OCI-LY7 (cell line): ENCODE measurements around the gene UBE2D4. TPM values are rescaled to one million over a fixed set of nuclear protein-coding genes. Genes with fewer than 3 reads are reported as not detected.

Experiments used
- BruUV-seq: library from RNA; stranded (reverse); fragments of 400-500 nt; replicated peaks from 2 replicates; lab custom pipeline; 2021; lab: Mats Ljungman, UMichigan
- CTCF ChIA-PET: fragments of 300-600 bp; sonication (Branson Sonifier 250); formaldehyde crosslinking; loops from one replicate; lab custom pipeline; 2022; ENCODE audit warnings: antibody characterized with exemption; ENCODE audit not compliant: unreplicated experiment; lab: Charles Lee
- POLR2A ChIA-PET: fragments of 300-600 bp; sonication (Branson Sonifier 250); formaldehyde crosslinking; loops from one replicate; lab custom pipeline; 2022; ENCODE audit warnings: antibody characterized with exemption; lab: Charles Lee
- DNase-seq: peaks from one replicate; pipeline ENCODE4 v3.0.0-alpha.2; 2015; ENCODE audit warnings: low spot score
- H2AFZ ChIP-seq: fragments of 200-600 bp; sonication (generic), shearing (Covaris generic); 2 replicates; pipeline ENCODE4 v1.6.1; 2014; ENCODE audit warnings: mild to moderate bottlenecking, antibody characterized with exemption, low read length, moderate library complexity
- H3K27ac ChIP-seq: fragments of 200-600 bp; sonication (generic); 2 replicates; pipeline ENCODE4 v1.5.1; 2014; ENCODE audit warnings: mixed run types, low read depth, mild to moderate bottlenecking, moderate library complexity, low read length, inconsistent platforms; ENCODE audit not compliant: poor library complexity, severe bottlenecking
- H3K36me3 ChIP-seq: fragments of 200-600 bp; sonication (generic); 2 replicates; pipeline ENCODE4 v1.6.1; 2014; ENCODE audit warnings: mild to moderate bottlenecking, antibody characterized with exemption, low read length, moderate library complexity, mixed read lengths; ENCODE audit not compliant: insufficient read depth
- H3K4me1 ChIP-seq: fragments of 200-600 bp; sonication (generic); 2 replicates; pipeline ENCODE4 v1.5.1; 2014; ENCODE audit warnings: mild to moderate bottlenecking, low read length; ENCODE audit not compliant: insufficient read depth, poor library complexity, severe bottlenecking
- H3K4me2 ChIP-seq: fragments of 200-600 bp; sonication (generic); 2 replicates; pipeline ENCODE4 v1.6.1; 2014; ENCODE audit warnings: mild to moderate bottlenecking, low read length
- H3K4me3 ChIP-seq: fragments of 200-600 bp; sonication (generic); 2 replicates; pipeline ENCODE4 v1.5.1; 2014; ENCODE audit warnings: mild to moderate bottlenecking, low read depth, low read length; ENCODE audit not compliant: poor library complexity, severe bottlenecking
- H3K79me2 ChIP-seq: fragments of 200-600 bp; sonication (generic); 2 replicates; pipeline ENCODE4 v1.6.1; 2016; ENCODE audit warnings: low read depth, mild to moderate bottlenecking, low read length, moderate library complexity, mixed read lengths; ENCODE audit not compliant: insufficient read depth
- H3K9me2 ChIP-seq: fragments of 200-600 bp; sonication (generic); 2 replicates; pipeline ENCODE4 v1.6.1; 2016; ENCODE audit warnings: mild to moderate bottlenecking, low read length, mixed read lengths; ENCODE audit not compliant: insufficient read depth
- H3K9me3 ChIP-seq: fragments of 200-600 bp; sonication (generic); 2 replicates; pipeline ENCODE4 v1.6.1; 2014; ENCODE audit warnings: mild to moderate bottlenecking, mixed run types, low read length, mixed read lengths
- H4K20me1 ChIP-seq: fragments of 200-600 bp; sonication (generic); 2 replicates; pipeline ENCODE4 v1.6.1; 2014; ENCODE audit warnings: mild to moderate bottlenecking, antibody characterized with exemption, low read length, moderate library complexity, mixed read lengths; ENCODE audit not compliant: insufficient read depth
- CTCF ChIP-seq: fragments of 200-600 bp; sonication (generic); conservative IDR thresholded peaks from 2 replicates; pipeline ENCODE4 v1.5.1; 2014; ENCODE audit warnings: mild to moderate bottlenecking, antibody characterized with exemption, low read length, moderate library complexity, mixed read lengths
- EZH2phosphoT487 ChIP-seq: fragments of 200-600 bp; sonication (generic); IDR thresholded peaks from 2 replicates; pipeline ENCODE4 v1.6.1; 2018; ENCODE audit warnings: low read depth, borderline replicate concordance, mild to moderate bottlenecking, mixed run types, antibody characterized with exemption, low read length, moderate library complexity, mixed read lengths
- intact Hi-C: fragments of 100-400 bp; cut with micrococcal nuclease; formaldehyde crosslinking; loops from one replicate; pipeline ENCODE4 v1.10.0; 2022; ENCODE audit not compliant: unreplicated experiment
- total RNA-seq, 2 experiments: library from RNA; depleted of rRNA in 1 of 2; stranded (reverse); fragments of >200 nt in 1 of 2; shearing (Covaris generic) in 1 of 2; gene quantifications; 2 replicates each; pipeline ENCODE4 v1.2.3, GENCODE V29; 2014 to 2022

The UBE2D4 gene
- total RNA-seq, 2 experiments from 2014 or later: 2.8 to 3.8 TPM

GRCh38 chr7:43942250-43942649, 16.0 kb downstream of the UBE2D4 start:
- no peaks in the 10 kb centered on the region for H3K36me3 ChIP-seq
- H3K27ac ChIP-seq: no peak overlapping the region
- intact Hi-C loops: no loop called here
- H2AFZ ChIP-seq: no peak overlapping the region
- no peaks in the 10 kb centered on the region for H3K9me3 ChIP-seq
- no peak overlapping the region for H3K4me3 ChIP-seq
- CTCF ChIA-PET: no interaction called here
- H3K79me2 ChIP-seq: no peaks in the 10 kb centered on the region
- POLR2A ChIA-PET: no interaction called here
- no peaks in the 10 kb centered on the region for H3K4me1 ChIP-seq
- no TSS peak for BruUV-seq
- H4K20me1 ChIP-seq: no peaks in the 10 kb centered on the region
- no peak for DNase-seq
- TF ChIP-seq EZH2phosphoT487: no peak
- no peak for TF ChIP-seq CTCF
- no peak overlapping the region for H3K4me2 ChIP-seq
- H3K9me2 ChIP-seq: no peaks in the 10 kb centered on the region

GRCh38 chr7:43942997-43943396, 16.8 kb downstream of the UBE2D4 start:
- H3K36me3 ChIP-seq: no peaks in the 10 kb centered on the region
- H3K4me3 ChIP-seq: no peak overlapping the region
- H3K4me2 ChIP-seq: no peak overlapping the region
- no peaks in the 10 kb centered on the region for H3K79me2 ChIP-seq
- intact Hi-C loops: no loop called here
- POLR2A ChIA-PET: interaction anchor here (1.0 kb wide), 1 partner anchor 15 kb away, joined by 3 read pairs; no protein-coding TSS in a partner anchor
- H2AFZ ChIP-seq: no peak overlapping the region
- no peaks in the 10 kb centered on the region for H3K4me1 ChIP-seq
- no peak for DNase-seq
- no peak overlapping the region for H3K27ac ChIP-seq
- no peaks in the 10 kb centered on the region for H3K9me2 ChIP-seq
- peak; percentile 37; the same call in 1 of the 2 replicates for TF ChIP-seq CTCF
- no peak for TF ChIP-seq EZH2phosphoT487
- no peaks in the 10 kb centered on the region for H3K9me3 ChIP-seq
- CTCF ChIA-PET: no interaction called here
- no TSS peak for BruUV-seq
- H4K20me1 ChIP-seq: no peaks in the 10 kb centered on the region

DNA sequence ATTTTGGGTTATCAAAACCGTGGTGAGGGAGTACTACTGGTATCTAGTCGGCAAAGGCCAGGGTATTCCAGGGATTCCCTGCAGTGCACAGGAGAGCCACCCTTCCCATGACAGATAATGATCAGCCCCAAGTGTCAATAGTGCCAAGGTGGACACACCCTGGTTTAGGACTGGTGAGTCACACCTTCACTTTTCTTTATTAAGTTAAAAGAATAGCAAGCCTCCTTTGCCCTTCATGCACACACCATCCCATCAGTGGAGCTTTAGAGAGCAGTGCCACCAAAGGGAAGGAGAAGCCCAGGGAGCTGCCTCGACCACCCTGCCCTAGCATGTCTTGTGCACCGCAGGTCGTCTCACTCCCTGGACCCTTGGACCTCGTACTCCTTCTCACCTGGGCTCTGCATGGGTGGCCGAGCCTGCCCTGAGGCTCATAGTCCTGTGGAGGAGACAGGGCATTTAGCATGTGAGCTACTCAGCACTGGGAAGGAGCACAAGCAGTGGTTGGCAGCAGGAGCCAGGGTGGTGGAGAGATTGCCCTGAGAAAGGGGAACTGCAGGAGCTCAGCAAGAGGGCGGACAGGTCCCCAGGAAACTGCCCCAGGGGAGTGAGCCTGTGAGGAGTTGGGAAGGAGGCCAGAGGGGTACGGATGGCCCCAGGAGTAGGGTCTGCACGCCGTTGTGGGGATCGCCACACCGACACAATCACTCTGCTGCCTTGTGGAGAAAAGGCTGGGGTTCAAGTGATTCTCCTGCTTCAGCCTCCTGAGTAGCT, 17.4 kb downstream of the UBE2D4 start:
- BruUV-seq: no TSS peak
- intact Hi-C loops: no loop called here

More for the DNA sequence above, 17.4 kb downstream of the UBE2D4 start:
- Histone ChIP-seq H3K4me2 (no peak overlapping the region), H3K9me2 (no peaks in the 10 kb centered on the region), H2AFZ (no peak overlapping the region), H3K9me3 (no peaks in the 10 kb centered on the region), H4K20me1 (no peaks in the 10 kb centered on the region), H3K27ac (no peak overlapping the region), H3K36me3 (no peaks in the 10 kb centered on the region), H3K4me3 (no peak overlapping the region), H3K79me2 (no peaks in the 10 kb centered on the region), H3K4me1 (no peaks in the 10 kb centered on the region)
- DNase-seq: no peak
- POLR2A ChIA-PET: interaction anchor here (1.0 kb wide), 2 partner anchors 8 to 15 kb away, joined by 3 to 5 read pairs; no protein-coding TSS in a partner anchor
- TF ChIP-seq CTCF (no peak), EZH2phosphoT487 (no peak)
- CTCF ChIA-PET: no interaction called here
